ENCODE results near the gene EIF4H.

DNA sequence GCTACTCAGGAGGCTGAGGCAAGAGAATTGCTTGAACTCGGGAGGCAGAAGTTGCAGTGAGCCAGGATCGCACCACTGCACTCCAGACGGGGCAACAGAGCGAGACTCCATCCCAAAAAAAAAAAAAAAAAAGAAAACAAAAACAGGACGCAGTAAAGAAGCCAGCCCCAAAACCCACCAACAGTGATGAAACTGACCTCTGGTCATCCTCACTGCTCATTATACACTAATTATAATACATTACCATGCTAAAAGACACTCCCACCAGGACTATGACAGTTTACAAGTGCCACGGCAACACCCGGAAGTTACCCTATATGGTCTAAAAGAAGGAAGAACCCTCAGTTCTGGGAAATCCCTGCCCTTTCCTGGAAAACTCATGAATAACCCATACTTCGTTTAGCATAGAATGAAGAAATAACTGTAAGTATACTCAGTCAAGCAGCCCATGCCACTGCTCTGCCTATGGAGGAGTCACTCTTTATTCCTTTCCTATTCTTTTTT, 40.0 kb upstream of the EIF4H start:
- TF ChIP-seq, protein P1, sequence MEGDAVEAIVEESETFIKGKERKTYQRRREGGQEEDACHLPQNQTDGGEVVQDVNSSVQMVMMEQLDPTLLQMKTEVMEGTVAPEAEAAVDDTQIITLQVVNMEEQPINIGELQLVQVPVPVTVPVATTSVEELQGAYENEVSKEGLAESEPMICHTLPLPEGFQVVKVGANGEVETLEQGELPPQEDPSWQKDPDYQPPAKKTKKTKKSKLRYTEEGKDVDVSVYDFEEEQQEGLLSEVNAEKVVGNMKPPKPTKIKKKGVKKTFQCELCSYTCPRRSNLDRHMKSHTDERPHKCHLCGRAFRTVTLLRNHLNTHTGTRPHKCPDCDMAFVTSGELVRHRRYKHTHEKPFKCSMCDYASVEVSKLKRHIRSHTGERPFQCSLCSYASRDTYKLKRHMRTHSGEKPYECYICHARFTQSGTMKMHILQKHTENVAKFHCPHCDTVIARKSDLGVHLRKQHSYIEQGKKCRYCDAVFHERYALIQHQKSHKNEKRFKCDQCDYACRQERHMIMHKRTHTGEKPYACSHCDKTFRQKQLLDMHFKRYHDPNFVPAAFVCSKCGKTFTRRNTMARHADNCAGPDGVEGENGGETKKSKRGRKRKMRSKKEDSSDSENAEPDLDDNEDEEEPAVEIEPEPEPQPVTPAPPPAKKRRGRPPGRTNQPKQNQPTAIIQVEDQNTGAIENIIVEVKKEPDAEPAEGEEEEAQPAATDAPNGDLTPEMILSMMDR (IDR thresholded peaks at IDR 0.05; ENCODE audit: insufficient read depth, low read depth, low read length): no peak
- TF ChIP-seq EZH2 (IDR thresholded peaks at IDR 0.05; ENCODE audit: insufficient read depth, low read length): no peak
